Effector CD4-positive, alpha-beta T cell (primary cell): ENCODE results near the gene GLYR1.

Experiments used
- DNase-seq: peaks from one replicate; pipeline ENCODE4 v3.0.0-alpha.2; 2020

Gene GLYR1

GRCh38 chr16:4879049-4879448, 32.0 kb upstream of the GLYR1 start:
- no peak for DNase-seq

GRCh38 chr16:4877380-4877685, 30.2 kb upstream of the GLYR1 start:
- DNase-seq = no peak

GRCh38 chr16:4876646-4877379, 29.7 kb upstream of the GLYR1 start:
- DNase-seq = no peak

- DNase-seq = no peak
Measured at GRCh38 chr16:4874666-4875065, 27.6 kb upstream of the GLYR1 start.

- no peak for DNase-seq
Measured at GRCh38 chr16:4873091-4873490, 26.0 kb upstream of the GLYR1 start.

GRCh38 chr16:4871071-4871470, 24.0 kb upstream of the GLYR1 start:
- no peak for DNase-seq

- no peak for DNase-seq
Measured at GRCh38 chr16:4870138-4870671, 23.1 kb upstream of the GLYR1 start.

- DNase-seq = no peak
Measured at GRCh38 chr16:4869147-4869805, 22.2 kb upstream of the GLYR1 start.

GRCh38 chr16:4868535-4868934, 21.4 kb upstream of the GLYR1 start:
- DNase-seq = no peak

- DNase-seq = no peak
Measured at GRCh38 chr16:4868026-4868425, 20.9 kb upstream of the GLYR1 start.

GRCh38 chr16:4866586-4866985, 19.5 kb upstream of the GLYR1 start:
- no peak for DNase-seq

- no peak for DNase-seq
Measured at GRCh38 chr16:4865231-4865860, 18.3 kb upstream of the GLYR1 start.

GRCh38 chr16:4864728-4865127, 17.6 kb upstream of the GLYR1 start:
- no peak for DNase-seq

- DNase-seq = no peak
Measured at GRCh38 chr16:4862639-4863038, 15.6 kb upstream of the GLYR1 start.

GRCh38 chr16:4860727-4861342, 13.7 kb upstream of the GLYR1 start:
- DNase-seq = no peak

- DNase-seq = no peak
Measured at GRCh38 chr16:4859900-4860255, 12.8 kb upstream of the GLYR1 start.

- DNase-seq = no peak
Measured at GRCh38 chr16:4859190-4859899, 12.3 kb upstream of the GLYR1 start.

- DNase-seq = no peak
Measured at GRCh38 chr16:4855804-4856203, 8.7 kb upstream of the GLYR1 start.

- no peak for DNase-seq
Measured at GRCh38 chr16:4855371-4855770, 8.3 kb upstream of the GLYR1 start.

- DNase-seq = no peak
Measured at GRCh38 chr16:4852221-4852872, 5.3 kb upstream of the GLYR1 start.

GRCh38 chr16:4850211-4850610, 3.1 kb upstream of the GLYR1 start:
- no peak for DNase-seq

- DNase-seq = peak; percentile 29
Measured at GRCh38 chr16:4847774-4848587, 893 bp upstream of the GLYR1 start.
